ENCODE results near the gene RDH14.

The RDH14 gene

DNA sequence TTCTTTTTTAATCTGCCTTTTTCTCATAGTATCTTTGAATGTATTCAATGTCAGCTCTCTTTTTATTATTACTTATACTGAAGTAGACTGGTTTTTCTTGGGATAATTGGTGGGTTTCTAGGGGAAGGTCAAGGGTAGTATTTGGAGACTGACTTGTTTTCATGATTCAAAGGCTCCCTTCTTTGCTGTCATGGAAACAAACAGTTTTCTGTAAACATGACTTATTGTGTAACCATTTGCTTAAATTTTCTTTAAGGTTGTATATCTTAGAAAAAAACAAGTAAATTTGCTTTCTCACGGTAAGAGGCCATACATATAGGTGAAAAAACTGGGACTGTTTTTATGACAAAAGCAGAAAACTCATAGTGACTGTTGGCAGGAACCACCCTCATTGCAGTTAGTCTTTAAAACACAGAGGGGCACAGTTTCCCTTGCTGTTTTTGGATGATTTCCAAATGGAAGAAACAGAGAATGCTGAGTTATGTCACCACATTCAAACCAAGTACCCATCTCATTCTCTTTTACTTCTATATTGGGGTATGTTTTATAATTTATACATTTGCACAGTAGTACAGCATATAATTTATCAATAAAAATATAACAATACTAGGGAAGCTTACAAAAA is 5.8 kb upstream of the RDH14 start:
- DNase-seq (ENCODE audit: low read depth, low spot score) = no peak

DNA sequence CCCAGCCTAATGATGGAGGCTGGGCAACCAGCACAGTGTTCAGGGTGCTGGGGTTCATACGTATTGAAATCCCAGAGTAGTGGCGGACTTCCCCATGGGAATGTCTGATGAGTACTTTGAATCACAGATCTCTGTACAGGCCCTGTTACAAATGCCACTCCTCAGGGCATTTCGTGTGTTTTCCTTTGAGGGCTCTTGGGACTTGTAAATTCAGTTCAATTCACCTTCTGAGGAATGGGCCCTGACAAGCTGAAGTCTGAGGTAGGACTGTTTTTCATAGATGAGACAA is 288 bp upstream of the RDH14 start:
- DNase-seq (ENCODE audit: low read depth, low spot score) = no peak

DNA sequence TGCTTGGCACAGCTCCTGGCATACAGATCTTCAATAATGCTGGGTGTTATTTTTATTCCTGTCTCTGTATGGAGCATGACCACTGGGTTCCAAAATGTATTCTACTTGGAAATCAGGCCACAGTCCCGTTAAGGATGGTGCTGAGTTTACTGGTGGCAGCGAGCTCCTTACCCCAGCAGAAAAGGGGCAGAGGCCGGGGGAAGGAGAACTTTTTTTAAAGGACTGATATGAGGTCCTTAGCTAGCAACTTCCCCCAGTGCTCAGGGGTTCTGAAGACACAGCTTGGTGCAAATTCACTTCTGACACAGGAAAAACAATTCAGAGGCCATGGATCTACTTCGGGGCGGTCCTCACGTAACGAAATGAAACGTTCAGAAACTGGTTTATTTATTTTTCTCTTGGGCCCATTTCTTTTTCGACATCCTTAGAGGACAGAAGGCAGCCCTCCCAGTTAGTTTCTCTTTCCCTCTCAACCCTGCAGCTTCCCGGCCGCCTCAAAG is 872 bp downstream of the RDH14 start:
- DNase-seq (ENCODE audit: low read depth, low spot score) = no peak

GRCh38 chr2:18558458-18558857 is 2.0 kb downstream of the RDH14 start:
- DNase-seq (ENCODE audit: low read depth, low spot score) = no peak

DNA sequence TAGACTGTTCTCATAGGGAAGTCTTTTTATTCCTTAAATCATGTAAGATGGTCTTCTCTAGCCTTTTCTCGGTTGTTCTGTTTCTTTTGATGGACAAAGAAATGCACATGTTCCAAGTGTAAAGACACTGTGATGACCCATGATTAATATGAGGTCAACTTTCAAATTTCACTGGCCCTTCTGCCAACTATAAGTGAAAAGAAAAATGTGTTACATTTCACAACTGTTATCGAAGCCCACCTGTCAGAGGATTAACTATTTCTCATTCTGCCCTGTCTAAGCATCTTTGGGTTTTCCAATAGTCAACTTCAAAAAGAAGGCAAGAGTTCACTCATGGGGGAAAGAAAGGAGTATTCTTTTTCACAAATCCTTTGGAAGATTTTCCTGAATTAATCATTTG is 3.3 kb downstream of the RDH14 start:
- DNase-seq (ENCODE audit: low read depth, low spot score) = no peak

DNA sequence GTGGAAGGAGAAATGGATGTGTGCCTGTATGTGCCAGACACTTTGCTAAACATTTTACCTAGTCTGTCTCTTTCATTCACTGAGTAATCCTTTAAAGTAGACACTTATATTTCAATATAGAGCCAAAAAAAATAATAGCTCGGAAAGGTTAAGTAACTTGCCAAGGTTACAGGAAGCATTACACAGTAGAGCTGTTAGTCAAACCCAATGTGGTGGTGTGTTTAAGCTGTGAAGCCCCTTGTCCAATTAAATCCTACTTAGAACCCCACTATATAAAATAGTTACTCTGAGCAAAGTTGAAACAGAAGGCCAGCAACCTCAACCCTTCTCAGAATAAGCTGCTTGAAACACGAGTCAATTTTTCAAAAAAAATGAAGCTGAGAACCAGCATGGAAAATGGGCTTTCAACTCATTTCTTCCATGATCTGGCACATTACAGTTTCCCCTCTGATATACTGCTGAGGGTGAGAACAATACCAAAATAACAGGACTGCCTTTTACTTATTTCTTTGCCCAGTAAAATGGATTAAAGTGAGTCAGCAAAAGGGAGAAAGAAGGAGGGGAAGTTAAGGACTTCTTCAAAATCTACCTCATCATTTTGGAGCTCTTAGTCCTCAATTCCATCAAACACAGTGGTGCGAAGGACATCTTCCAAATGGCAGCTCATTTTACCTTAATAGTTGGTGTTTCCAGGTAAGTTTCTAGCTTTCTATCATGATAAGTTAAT is 7.9 kb downstream of the RDH14 start:
- DNase-seq (ENCODE audit: low read depth, low spot score) = no peak

GRCh38 chr2:18551623-18552022 is 8.8 kb downstream of the RDH14 start:
- DNase-seq (ENCODE audit: low read depth, low spot score) = no peak

GRCh38 chr2:18551169-18551568 is 9.3 kb downstream of the RDH14 start:
- no peak for DNase-seq (ENCODE audit: low read depth, low spot score)

DNA sequence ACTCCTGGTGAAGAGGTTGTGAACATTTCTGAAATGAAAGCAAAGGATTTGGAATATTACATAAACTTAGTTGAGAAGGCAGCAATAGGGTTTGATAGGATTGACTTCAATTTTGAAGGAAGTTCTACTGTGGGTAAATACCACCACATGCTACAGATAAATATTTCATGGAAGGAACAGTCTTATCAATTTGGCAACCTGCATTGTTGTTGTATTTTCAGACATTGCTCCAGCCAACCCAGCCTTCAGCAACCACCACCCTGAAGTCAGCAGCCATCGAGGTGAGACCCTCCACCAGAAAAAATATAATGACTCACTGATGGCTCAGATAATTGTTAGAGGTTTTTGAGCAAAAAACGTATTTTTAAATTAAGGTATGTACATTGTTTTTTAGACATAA is 10.0 kb downstream of the RDH14 start:
- DNase-seq (ENCODE audit: low read depth, low spot score) = no peak

DNA sequence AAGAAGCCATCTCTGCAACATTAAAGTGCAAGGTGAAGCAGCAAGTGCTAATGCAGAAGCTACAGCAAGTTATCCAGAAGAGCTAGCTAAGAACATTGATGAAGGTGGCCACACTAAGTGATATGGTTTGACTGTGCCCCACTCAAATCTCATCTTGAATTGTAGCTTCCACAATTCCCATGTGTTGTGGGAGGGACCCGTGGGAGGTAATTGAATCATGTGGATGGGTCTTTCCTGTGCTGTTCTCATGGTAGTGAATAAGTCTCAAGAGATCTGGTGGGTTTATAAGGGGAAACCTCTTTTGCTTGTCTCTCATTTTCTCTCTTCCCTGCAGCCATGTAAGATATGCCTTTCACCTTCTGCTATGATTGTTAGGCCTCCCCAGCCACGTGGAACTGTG is 11.4 kb downstream of the RDH14 start:
- no peak for DNase-seq (ENCODE audit: low read depth, low spot score)

DNA sequence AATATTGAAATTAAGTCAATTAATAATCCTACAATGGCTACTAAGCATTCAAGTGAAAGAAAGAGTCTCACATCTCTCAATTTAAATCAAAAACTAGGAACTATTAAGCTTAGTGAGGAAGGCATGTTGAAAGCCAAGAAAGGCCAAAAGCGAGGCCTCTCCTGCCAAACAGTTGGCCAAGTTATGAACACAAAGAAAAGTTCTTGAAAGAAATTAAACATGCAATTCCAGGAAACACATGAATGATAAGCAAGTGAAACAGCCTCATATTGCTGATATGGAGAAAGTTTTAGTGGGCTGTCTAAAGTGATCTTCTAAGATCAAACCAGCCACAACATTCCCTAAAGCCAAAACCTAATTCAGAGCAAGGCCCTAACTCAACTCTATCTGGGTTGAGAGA is 11.8 kb downstream of the RDH14 start:
- no peak for DNase-seq (ENCODE audit: low read depth, low spot score)

GRCh38 chr2:18546567-18546966 is 13.9 kb downstream of the RDH14 start:
- no peak for DNase-seq (ENCODE audit: low read depth, low spot score)

DNA sequence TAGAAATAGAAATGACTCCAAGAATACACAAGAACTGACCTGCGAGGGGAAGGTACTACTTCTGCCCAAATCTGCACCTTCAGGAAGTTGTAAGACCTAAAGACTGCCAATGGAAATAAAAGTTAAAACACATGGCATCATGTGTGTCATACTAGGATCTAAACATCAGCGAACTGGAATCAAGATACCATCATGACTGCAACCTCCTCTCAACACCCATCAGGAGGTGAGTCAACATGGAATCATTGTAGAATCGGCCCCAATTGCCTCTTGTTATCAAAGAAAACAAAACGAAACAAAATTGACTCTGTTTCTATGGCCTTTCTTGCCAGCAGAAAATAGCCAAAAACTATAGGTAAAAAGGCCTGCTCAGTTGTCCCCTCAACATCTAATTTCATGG is 15.1 kb downstream of the RDH14 start:
- no peak for DNase-seq (ENCODE audit: low read depth, low spot score)

- DNase-seq (ENCODE audit: low read depth, low spot score) = no peak
Measured at GRCh38 chr2:18544171-18544570, 16.3 kb downstream of the RDH14 start.

GRCh38 chr2:18540872-18541271 is 19.6 kb downstream of the RDH14 start:
- DNase-seq (ENCODE audit: low read depth, low spot score) = no peak

DNA sequence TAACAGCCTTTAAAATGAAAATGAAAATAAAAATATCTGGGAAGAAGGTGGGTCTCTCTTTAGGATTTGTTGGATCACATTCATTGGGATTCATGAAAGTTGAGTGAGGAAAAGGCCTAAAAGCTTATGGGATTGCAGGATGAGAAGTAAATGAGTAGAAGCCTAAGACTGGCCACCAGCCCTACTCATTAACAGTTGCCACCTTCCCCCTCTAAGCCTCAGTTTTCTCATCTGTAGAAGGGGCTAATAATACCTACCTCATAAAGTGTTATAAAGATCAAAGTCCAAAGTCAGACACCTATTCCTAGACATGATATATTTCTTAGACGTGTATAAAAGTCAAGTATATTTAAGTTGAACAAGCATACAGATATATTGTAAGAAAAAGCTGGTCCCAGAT is 23.8 kb downstream of the RDH14 start:
- DNase-seq (ENCODE audit: low read depth, low spot score) = no peak

GRCh38 chr2:18536100-18536499 is 24.4 kb downstream of the RDH14 start:
- DNase-seq (ENCODE audit: low read depth, low spot score) = no peak

DNA sequence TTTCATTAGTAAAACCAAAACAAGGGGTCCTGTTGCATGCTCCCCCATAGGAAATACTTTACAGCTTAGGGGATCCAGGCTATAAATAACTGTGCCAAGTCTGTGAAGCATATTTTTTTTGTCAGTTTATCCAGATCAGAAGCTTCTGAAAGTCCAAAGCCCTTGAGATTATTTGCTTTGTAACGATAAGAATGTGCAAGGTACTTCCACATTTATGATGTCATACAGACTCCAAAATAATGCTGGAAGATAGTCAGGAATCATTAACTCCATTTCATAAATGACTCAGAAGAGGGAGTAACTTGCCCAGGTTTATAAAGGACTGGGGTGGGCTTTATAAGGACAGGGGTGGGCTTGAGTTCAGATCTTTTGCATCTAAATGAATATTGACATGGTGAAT is 29.3 kb downstream of the RDH14 start:
- DNase-seq (ENCODE audit: low read depth, low spot score) = no peak

GRCh38 chr2:18527822-18528221 is 32.6 kb downstream of the RDH14 start:
- DNase-seq (ENCODE audit: low read depth, low spot score) = no peak

- no peak for DNase-seq (ENCODE audit: low read depth, low spot score)
Measured at GRCh38 chr2:18527326-18527725, 33.1 kb downstream of the RDH14 start.

DNA sequence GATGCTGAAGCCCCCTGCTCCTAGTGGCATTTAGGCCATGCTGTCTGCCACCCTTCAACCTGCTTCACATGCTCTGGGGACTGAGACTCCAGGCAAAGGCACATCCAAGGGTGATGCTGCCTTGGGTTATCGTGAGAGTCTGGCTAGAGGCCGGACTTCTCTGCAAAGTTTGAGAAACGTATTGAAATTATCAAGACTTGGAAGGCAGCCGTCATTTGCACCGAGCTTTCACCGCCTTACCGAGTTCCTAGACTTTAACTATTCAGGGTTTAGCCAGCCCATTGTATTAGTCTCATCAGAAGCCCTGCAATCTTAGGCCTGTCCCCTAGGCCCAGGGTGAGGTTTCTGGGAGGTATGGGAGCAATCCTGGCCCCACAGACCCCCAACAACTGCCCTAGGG is 34.0 kb downstream of the RDH14 start:
- DNase-seq (ENCODE audit: low read depth, low spot score) = no peak

DNA sequence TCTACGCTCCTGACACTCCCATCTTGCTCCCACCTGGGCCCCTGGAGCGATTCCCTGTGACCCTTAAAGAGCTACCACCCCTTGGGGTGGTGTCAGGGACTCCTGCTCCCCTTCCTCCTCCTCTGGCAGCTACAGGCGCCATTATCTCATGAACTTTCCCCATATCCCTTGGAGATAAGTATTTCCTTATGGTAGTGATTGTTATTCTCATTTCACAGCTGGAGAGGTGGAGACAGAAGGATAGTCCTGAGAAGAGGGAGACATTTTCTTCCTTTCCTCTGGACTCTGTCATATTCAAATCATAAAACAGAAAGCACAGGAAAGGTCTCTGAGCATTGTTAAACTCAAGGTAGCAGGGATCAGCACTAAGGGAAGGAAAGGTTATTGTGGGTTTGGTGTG is 34.6 kb downstream of the RDH14 start:
- DNase-seq (ENCODE audit: low read depth, low spot score) = no peak

- DNase-seq (ENCODE audit: low read depth, low spot score) = no peak
Measured at GRCh38 chr2:18525236-18525635, 35.2 kb downstream of the RDH14 start.
